ENCODE results near the gene NTHL1.

The NTHL1 gene

DNA sequence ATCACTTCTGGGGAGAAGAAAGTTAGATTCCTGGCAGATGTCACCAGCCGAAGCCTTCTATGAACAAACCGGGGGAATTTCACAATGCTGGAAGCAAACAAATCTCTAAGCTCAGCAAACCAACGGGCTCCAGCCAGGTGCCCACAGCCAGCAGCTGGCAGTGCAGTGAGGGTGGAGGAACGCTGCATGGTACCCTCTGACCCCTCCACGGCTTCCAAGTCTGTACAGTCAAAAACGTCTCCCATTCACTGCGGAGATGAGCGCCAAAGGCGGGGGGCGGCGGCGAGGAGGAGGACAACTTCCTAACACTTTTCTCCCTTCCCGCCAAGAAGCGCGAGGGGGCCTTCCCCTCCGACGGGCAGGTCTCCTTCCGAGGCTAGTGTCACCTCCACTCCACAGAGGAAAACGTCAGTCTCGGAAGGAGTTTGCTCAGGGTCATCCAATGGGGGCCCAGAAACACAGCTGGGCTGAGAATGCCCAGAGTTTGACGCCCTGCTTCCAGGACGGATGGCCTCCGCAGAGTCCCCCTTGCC, 38.9 kb downstream of the NTHL1 start:
- TF ChIP-seq EGR1 (IDR thresholded peaks at IDR 0.05): no peak
- TF ChIP-seq, protein P1, sequence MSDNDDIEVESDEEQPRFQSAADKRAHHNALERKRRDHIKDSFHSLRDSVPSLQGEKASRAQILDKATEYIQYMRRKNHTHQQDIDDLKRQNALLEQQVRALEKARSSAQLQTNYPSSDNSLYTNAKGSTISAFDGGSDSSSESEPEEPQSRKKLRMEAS (IDR thresholded peaks at IDR 0.05): peak; percentile 67

DNA sequence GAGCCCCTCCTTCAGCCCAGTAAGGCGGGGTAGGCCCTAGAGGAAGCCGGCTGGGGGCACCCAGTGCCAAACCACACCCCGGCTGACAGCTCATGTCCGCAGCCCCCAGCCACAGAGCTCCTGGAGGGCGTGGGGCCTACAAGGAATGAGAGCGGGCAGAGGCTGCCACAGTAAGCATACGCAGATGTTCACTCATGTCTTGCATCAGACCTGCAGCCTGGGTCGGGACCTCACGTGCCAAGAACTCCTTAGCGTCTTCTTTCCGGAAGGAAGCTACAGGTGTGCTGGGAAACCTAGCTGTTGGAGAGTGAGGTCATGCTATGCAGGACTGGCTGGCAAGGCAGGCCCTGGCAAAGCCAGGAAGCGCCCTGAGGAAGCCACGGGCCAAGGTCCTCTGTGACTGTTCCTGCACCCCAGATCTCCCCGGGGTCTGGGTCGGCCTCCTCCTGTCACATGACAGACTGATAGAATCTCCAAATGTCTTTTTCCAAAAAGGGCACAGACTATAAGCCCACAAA, 39.6 kb downstream of the NTHL1 start:
- TF ChIP-seq CREB1 (IDR thresholded peaks at IDR 0.05; ENCODE audit: low read depth): no peak

DNA sequence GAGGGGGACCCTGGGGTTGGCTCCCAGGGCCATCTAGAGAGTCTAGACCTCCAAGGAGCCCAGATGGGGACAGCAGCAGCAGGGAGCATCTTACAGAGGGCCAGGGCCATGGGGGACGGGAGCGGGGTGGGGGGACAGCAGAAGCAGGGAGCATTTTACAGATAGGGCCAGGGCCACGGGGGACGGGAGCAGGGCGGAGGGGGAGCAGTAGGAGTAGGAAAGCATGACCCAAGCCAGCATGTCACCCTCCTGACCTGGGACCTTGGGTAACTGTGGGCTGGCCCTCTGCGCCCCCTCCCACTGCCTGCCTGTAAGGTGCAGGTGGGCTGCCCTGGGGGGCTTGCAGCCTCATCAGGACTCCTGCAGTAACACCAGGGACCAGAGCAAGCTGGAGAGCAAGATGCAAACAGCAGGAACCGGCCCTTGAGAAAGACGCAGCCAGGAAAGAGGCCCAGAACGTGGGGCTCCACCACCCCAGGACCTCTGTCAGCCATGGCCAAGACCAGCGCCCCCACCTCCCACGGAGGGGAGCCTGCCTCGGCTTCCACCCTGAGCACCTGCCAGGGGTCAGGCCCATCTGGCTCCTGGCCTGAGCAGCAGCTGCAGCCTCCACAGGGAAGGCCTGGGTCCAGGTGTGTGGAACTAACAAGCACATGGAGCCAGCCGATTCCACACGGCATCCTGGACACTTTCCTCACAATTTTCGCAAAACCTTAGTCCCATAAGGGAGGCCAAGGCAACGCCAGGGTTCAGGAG, 40.4 kb downstream of the NTHL1 start:
- TF ChIP-seq CREB1 (IDR thresholded peaks at IDR 0.05; ENCODE audit: low read depth): no peak
- no peak for TF ChIP-seq EGR1 (IDR thresholded peaks at IDR 0.05)
- TF ChIP-seq, protein P1 (IDR thresholded peaks at IDR 0.05): no peak
- TF ChIP-seq CEBPB (IDR thresholded peaks at IDR 0.05): no peak
- TF ChIP-seq TEAD4 (IDR thresholded peaks at IDR 0.05): no peak
- no peak for TF ChIP-seq TAF1 (IDR thresholded peaks at IDR 0.05; ENCODE audit: low read depth)
- TF ChIP-seq, protein P2, sequence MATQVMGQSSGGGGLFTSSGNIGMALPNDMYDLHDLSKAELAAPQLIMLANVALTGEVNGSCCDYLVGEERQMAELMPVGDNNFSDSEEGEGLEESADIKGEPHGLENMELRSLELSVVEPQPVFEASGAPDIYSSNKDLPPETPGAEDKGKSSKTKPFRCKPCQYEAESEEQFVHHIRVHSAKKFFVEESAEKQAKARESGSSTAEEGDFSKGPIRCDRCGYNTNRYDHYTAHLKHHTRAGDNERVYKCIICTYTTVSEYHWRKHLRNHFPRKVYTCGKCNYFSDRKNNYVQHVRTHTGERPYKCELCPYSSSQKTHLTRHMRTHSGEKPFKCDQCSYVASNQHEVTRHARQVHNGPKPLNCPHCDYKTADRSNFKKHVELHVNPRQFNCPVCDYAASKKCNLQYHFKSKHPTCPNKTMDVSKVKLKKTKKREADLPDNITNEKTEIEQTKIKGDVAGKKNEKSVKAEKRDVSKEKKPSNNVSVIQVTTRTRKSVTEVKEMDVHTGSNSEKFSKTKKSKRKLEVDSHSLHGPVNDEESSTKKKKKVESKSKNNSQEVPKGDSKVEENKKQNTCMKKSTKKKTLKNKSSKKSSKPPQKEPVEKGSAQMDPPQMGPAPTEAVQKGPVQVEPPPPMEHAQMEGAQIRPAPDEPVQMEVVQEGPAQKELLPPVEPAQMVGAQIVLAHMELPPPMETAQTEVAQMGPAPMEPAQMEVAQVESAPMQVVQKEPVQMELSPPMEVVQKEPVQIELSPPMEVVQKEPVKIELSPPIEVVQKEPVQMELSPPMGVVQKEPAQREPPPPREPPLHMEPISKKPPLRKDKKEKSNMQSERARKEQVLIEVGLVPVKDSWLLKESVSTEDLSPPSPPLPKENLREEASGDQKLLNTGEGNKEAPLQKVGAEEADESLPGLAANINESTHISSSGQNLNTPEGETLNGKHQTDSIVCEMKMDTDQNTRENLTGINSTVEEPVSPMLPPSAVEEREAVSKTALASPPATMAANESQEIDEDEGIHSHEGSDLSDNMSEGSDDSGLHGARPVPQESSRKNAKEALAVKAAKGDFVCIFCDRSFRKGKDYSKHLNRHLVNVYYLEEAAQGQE (IDR thresholded peaks at IDR 0.05; ENCODE audit: low read depth): no peak
- TF ChIP-seq ZBTB7A (IDR thresholded peaks at IDR 0.05; ENCODE audit: low read depth): no peak
- no peak for TF ChIP-seq NFIC (IDR thresholded peaks at IDR 0.05)
- no peak for TF ChIP-seq FOXM1 (IDR thresholded peaks at IDR 0.05; ENCODE audit: borderline replicate concordance, low read depth)
- no peak for TF ChIP-seq TCF12 (IDR thresholded peaks at IDR 0.05; ENCODE audit: low read depth)

DNA sequence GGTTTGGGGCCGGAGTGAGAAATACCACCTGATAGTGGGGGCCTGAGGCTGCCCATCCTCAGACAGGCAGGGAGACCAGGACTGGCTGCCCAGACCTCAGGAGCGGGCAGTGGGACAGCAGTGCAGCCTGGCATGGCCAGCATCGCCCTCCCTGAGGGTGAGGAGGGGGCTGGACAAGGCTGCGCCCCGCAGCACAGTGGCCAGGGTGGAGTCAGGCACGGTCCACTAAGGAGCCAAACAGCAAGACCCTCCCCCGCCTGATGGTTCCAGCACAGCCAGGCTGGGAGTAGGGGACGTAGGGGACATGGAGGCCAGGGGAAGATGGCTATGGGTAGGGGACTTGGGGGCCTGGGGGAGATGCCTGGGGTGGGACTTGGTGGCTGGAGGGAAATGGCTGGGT, 41.3 kb downstream of the NTHL1 start:
- TF ChIP-seq, protein P2 (IDR thresholded peaks at IDR 0.05; ENCODE audit: low read depth): no peak
- TF ChIP-seq, protein P1 (IDR thresholded peaks at IDR 0.05): no peak
- TF ChIP-seq CREB1 (IDR thresholded peaks at IDR 0.05; ENCODE audit: low read depth) (no peak), FOXM1 (IDR thresholded peaks at IDR 0.05; ENCODE audit: borderline replicate concordance, low read depth) (no peak), TCF12 (IDR thresholded peaks at IDR 0.05; ENCODE audit: low read depth) (no peak), YY1 (IDR thresholded peaks at IDR 0.05; ENCODE audit: low read depth) (no peak), TEAD4 (IDR thresholded peaks at IDR 0.05) (no peak), ZBTB7A (IDR thresholded peaks at IDR 0.05; ENCODE audit: low read depth) (no peak), CEBPB (IDR thresholded peaks at IDR 0.05) (no peak), NFIC (IDR thresholded peaks at IDR 0.05) (no peak), EGR1 (IDR thresholded peaks at IDR 0.05) (no peak), RAD21 (IDR thresholded peaks at IDR 0.05; ENCODE audit: low read depth) (no peak), TAF1 (IDR thresholded peaks at IDR 0.05; ENCODE audit: low read depth) (no peak), EP300 (IDR thresholded peaks at IDR 0.05; ENCODE audit: borderline replicate concordance) (no peak)
- TF ChIP-seq, protein P3, sequence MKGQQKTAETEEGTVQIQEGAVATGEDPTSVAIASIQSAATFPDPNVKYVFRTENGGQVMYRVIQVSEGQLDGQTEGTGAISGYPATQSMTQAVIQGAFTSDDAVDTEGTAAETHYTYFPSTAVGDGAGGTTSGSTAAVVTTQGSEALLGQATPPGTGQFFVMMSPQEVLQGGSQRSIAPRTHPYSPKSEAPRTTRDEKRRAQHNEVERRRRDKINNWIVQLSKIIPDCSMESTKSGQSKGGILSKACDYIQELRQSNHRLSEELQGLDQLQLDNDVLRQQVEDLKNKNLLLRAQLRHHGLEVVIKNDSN (IDR thresholded peaks at IDR 0.05): no peak

DNA sequence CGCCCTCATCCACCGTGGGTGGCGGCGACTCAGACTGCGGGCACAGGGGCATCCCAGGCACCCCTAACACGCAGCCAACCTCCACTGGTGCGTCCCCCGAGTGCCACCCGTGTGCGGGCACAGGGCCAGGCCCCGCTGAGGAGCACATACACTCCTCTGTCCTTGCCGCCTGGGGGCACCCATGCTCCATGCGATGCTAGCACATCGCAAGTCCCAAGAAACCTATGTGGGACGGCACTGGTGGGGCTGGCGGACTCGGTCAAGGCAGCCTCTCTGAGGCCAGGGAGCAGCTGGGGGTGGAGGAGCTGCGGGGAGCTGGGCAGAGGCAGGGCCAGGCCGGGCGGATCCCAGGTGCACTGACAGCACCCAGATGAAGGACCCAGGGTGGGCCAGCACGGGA, 42.0 kb downstream of the NTHL1 start:
- no peak for TF ChIP-seq RAD21 (IDR thresholded peaks at IDR 0.05; ENCODE audit: low read depth)
- no peak for TF ChIP-seq EGR1 (IDR thresholded peaks at IDR 0.05)
- no peak for TF ChIP-seq CREB1 (IDR thresholded peaks at IDR 0.05; ENCODE audit: low read depth)
- TF ChIP-seq NFIC (IDR thresholded peaks at IDR 0.05): no peak
- TF ChIP-seq, protein P1 (IDR thresholded peaks at IDR 0.05): no peak
- TF ChIP-seq FOXM1 (IDR thresholded peaks at IDR 0.05; ENCODE audit: borderline replicate concordance, low read depth): no peak
- TF ChIP-seq ZBTB7A (IDR thresholded peaks at IDR 0.05; ENCODE audit: low read depth): no peak
- no peak for TF ChIP-seq TCF12 (IDR thresholded peaks at IDR 0.05; ENCODE audit: low read depth)
- no peak for TF ChIP-seq YY1 (IDR thresholded peaks at IDR 0.05; ENCODE audit: low read depth)
- TF ChIP-seq, protein P2 (IDR thresholded peaks at IDR 0.05; ENCODE audit: low read depth): no peak
- no peak for TF ChIP-seq EP300 (IDR thresholded peaks at IDR 0.05; ENCODE audit: borderline replicate concordance)
- no peak for TF ChIP-seq TAF1 (IDR thresholded peaks at IDR 0.05; ENCODE audit: low read depth)
- no peak for TF ChIP-seq CEBPB (IDR thresholded peaks at IDR 0.05)
- no peak for TF ChIP-seq TEAD4 (IDR thresholded peaks at IDR 0.05)
- TF ChIP-seq, protein P3 (IDR thresholded peaks at IDR 0.05): no peak

All from Ishikawa (cell line).